Hepatocyte (in vitro differentiated cells): ENCODE measurements around the gene TACC2. TPM values are rescaled to one million over a fixed set of nuclear protein-coding genes. Genes with fewer than 3 reads are reported as not detected.

ENCODE experiments used
- DNase-seq: peaks from one replicate; pipeline ENCODE4 v3.0.0-alpha.2; 2016; ENCODE audit warnings: low spot score
- H2AFZ ChIP-seq: fragments of 200-600 bp; sonication (generic); 2 replicates; pipeline ENCODE4 v1.6.0; 2016; ENCODE audit warnings: antibody characterized with exemption, mild to moderate bottlenecking
- H3K27ac ChIP-seq: fragments of 200-600 bp; sonication (generic); 2 replicates; pipeline ENCODE4 v1.5.1; 2016; ENCODE audit warnings: mild to moderate bottlenecking
- H3K27me3 ChIP-seq: fragments of 200-600 bp; sonication (generic); 2 replicates; pipeline ENCODE4 v1.6.1; 2016
- H3K36me3 ChIP-seq: fragments of 200-600 bp; sonication (generic); replicated peaks from 2 replicates; pipeline ENCODE4 v1.5.1; 2016; ENCODE audit warnings: low read depth; ENCODE audit not compliant: insufficient read depth
- H3K4me1 ChIP-seq: fragments of 200-600 bp; sonication (generic); 2 replicates; pipeline ENCODE4 v1.5.1; 2016; ENCODE audit warnings: mild to moderate bottlenecking, moderate library complexity; ENCODE audit not compliant: insufficient read depth
- H3K4me2 ChIP-seq: fragments of 200-600 bp; sonication (generic); 2 replicates; pipeline ENCODE4 v1.6.0; 2016
- H3K4me3 ChIP-seq: fragments of 200-600 bp; sonication (generic); 2 replicates; pipeline ENCODE4 v1.5.1; 2016; ENCODE audit warnings: mild to moderate bottlenecking
- H3K79me2 ChIP-seq: fragments of 200-600 bp; sonication (generic); 2 replicates; pipeline ENCODE4 v1.6.0; 2017; ENCODE audit warnings: mild to moderate bottlenecking
- H3K9me2 ChIP-seq: fragments of 200-600 bp; sonication (generic); replicated peaks from 2 replicates; pipeline ENCODE4 v1.6.0; 2017; ENCODE audit warnings: mild to moderate bottlenecking; ENCODE audit not compliant: insufficient read depth
- H3K9me3 ChIP-seq: fragments of 200-600 bp; sonication (generic); 2 replicates; pipeline ENCODE4 v1.5.1; 2016; ENCODE audit warnings: low read depth, mild to moderate bottlenecking
- H4K20me1 ChIP-seq: fragments of 200-600 bp; sonication (generic); 2 replicates; pipeline ENCODE4 v1.6.0; 2016; ENCODE audit warnings: mild to moderate bottlenecking; ENCODE audit not compliant: insufficient read depth, poor library complexity, severe bottlenecking
- CTCF ChIP-seq: fragments of 200-600 bp; sonication (generic); IDR thresholded peaks from 2 replicates; pipeline ENCODE4 v1.5.1; 2016; ENCODE audit warnings: antibody characterized with exemption, mild to moderate bottlenecking; ENCODE audit not compliant: poor library complexity
- EZH2 ChIP-seq: fragments of 200-600 bp; sonication (generic); IDR thresholded peaks from 2 replicates; pipeline ENCODE4 v1.6.1; 2016; ENCODE audit warnings: antibody characterized with exemption, mild to moderate bottlenecking, borderline replicate concordance
- EZH2phosphoT487 ChIP-seq: fragments of 200-600 bp; sonication (generic); IDR thresholded peaks from one replicate; pipeline ENCODE4 v1.6.1; 2018; ENCODE audit warnings: antibody characterized with exemption, mild to moderate bottlenecking, low read depth, moderate library complexity; ENCODE audit not compliant: unreplicated experiment, severe bottlenecking
- WGBS: methylation state at CpG from one replicate; pipeline ENCODE4 v1.1.6; 2016; ENCODE audit warnings: low lambda C conversion rate; ENCODE audit errors: missing lambda C conversion rate; 5-methylcytosine and 5-hydroxymethylcytosine counted together
- polyA plus RNA-seq: library from polyadenylated mRNA; unstranded; fragments of >200 nt; fragmentation: Nextera tagmentation; extraction: Ambion mirVana; gene quantifications from 2 replicates; pipeline ENCODE4 v1.2.1, GENCODE V29; 2016
- total RNA-seq: library from RNA; depleted of rRNA; stranded (reverse); fragments of >200 nt; gene quantifications from 2 replicates; pipeline ENCODE4 v1.2.3, GENCODE V29; 2014

Gene TACC2
- total and polyA plus RNA-seq, 2 experiments from 2014 or later: 20.0 to 34.6 TPM

- Histone ChIP-seq H3K27ac (no peak overlapping the region), H3K36me3 (no peaks in the 10 kb centered on the region), H3K4me1 (peaks cover 5% of the 10 kb centered on the region), H3K79me2 (peaks cover 37% of the 10 kb centered on the region), H2AFZ (no peak overlapping the region), H3K9me3 (no peaks in the 10 kb centered on the region), H3K27me3 (no peaks in the 10 kb centered on the region), H3K4me2 (no peak overlapping the region), H4K20me1 (no peaks in the 10 kb centered on the region), H3K9me2 (no peaks in the 10 kb centered on the region), H3K4me3 (no peak overlapping the region)
- DNase-seq: no peak
- no peak for TF ChIP-seq EZH2phosphoT487
- TF ChIP-seq CTCF: no peak
- no peak for TF ChIP-seq EZH2
- WGBS: 46% methylated on average over 4 of the region's 4 CpGs
These were observed 192.9 kb downstream of the TACC2 start for GRCh38 chr10:122181876-122182275.

GRCh38 chr10:122182308-122182707 lies 193.3 kb downstream of the TACC2 start:
- no peak for DNase-seq
- Histone ChIP-seq H3K36me3 (no peaks in the 10 kb centered on the region), H3K9me2 (no peaks in the 10 kb centered on the region), H3K27ac (peak overlapping the region; percentile 48), H4K20me1 (no peaks in the 10 kb centered on the region), H3K27me3 (no peaks in the 10 kb centered on the region), H3K4me1 (peaks cover 5% of the 10 kb centered on the region), H3K9me3 (no peaks in the 10 kb centered on the region), H3K4me3 (no peak overlapping the region), H2AFZ (no peak overlapping the region), H3K79me2 (peaks cover 37% of the 10 kb centered on the region), H3K4me2 (no peak overlapping the region)
- 72% methylated on average over 6 of the region's 6 CpGs for WGBS
- TF ChIP-seq EZH2: no peak
- no peak for TF ChIP-seq CTCF
- TF ChIP-seq EZH2phosphoT487: no peak

GRCh38 chr10:122184254-122184653 lies 195.3 kb downstream of the TACC2 start:
- Histone ChIP-seq H3K79me2 (peaks cover 49% of the 10 kb centered on the region), H3K36me3 (no peaks in the 10 kb centered on the region), H3K4me2 (no peak overlapping the region), H3K27ac (no peak overlapping the region), H3K4me1 (peaks cover 5% of the 10 kb centered on the region), H3K27me3 (no peaks in the 10 kb centered on the region), H4K20me1 (peaks cover under 1% of the 10 kb centered on the region), H3K9me2 (no peaks in the 10 kb centered on the region), H2AFZ (no peak overlapping the region), H3K4me3 (no peak overlapping the region), H3K9me3 (no peaks in the 10 kb centered on the region)
- 95% methylated on average over 6 of the region's 6 CpGs for WGBS
- DNase-seq: no peak
- TF ChIP-seq EZH2phosphoT487: no peak
- no peak for TF ChIP-seq EZH2
- no peak for TF ChIP-seq CTCF

- Histone ChIP-seq H3K4me1 (peaks cover 5% of the 10 kb centered on the region), H3K4me3 (no peak overlapping the region), H3K9me2 (no peaks in the 10 kb centered on the region), H3K4me2 (no peak overlapping the region), H3K79me2 (peaks cover 56% of the 10 kb centered on the region), H3K9me3 (no peaks in the 10 kb centered on the region), H4K20me1 (peaks cover 7% of the 10 kb centered on the region), H3K27ac (no peak overlapping the region), H3K36me3 (no peaks in the 10 kb centered on the region), H2AFZ (no peak overlapping the region), H3K27me3 (no peaks in the 10 kb centered on the region)
- 98% methylated on average over 4 of the region's 4 CpGs for WGBS
- no peak for DNase-seq
- no peak for TF ChIP-seq CTCF
These were observed 196.7 kb downstream of the TACC2 start for GRCh38 chr10:122185643-122186042.
